Stimulated activated CD8-positive, alpha-beta memory T cell treated with anti-CD3 and anti-CD28 coated beads, Interleukin-4, amount 100 ng/mL, for 48 hours (primary cell): ENCODE measurements around the gene MPL.
"Not testable (repeated sequence)": the region's sequence is repeated elsewhere in the genome, so short reads cannot be mapped to it uniquely, and the experiment has no call there.

ENCODE experiments used
- DNase-seq: peaks from one replicate; pipeline ENCODE4 v3.0.0-alpha.2; 2020

Gene MPL

DNA sequence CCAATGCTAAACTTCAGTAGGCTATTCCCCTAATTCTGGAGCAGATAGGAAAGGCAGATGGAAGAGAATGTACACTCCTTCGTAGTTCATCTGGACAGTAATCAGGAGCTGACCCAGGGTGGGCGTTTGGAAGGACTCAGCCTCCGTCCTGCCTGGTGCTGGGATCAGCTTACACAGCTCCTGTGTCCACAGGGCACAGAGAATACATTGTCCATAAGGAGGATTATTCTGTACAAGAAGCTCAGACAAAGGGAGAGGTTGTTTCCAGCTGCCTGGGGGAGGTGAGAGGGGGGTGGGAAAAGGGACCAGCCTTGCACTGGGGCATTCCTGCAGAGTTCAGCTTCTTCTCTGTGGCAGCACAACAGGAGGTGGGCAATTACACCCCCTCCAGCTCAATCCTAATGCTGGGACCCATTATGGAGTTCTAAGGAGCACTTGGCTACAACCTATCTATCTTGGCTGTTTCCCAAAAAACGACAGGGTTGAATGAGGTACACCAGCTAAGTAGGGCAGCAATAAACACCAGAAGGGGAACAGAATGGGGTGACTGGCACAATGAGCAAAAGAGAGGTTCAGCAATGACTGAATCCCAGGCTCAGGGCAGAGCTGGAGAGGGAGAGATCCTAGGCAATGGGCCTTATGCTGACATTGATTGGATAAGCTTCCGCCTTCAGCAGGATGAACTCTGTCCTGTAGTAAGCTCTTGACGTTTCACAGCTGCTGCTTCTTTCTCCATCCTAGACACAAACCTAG, 44.6 kb downstream of the MPL start:
- DNase-seq, result no peak

DNA sequence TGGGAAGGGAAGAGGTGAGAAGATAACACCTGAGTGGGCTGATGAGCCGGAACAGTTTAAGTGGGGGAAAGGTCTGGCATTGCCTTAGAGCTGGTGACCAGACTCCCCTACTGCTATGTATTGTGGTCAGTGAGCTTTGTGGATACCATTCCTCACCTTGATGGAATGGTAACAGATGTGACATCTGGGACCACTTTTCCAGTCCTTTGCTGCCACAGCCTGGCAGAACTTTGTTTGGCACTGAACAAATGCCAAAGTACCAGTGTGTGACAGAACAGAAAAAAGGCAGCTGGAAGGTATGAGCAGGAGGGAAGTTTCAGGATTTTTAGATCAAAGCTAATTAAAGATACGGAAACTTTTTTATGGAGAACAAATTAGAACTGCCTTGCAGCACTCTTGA, 45.8 kb downstream of the MPL start:
- DNase-seq, result no peak

DNA sequence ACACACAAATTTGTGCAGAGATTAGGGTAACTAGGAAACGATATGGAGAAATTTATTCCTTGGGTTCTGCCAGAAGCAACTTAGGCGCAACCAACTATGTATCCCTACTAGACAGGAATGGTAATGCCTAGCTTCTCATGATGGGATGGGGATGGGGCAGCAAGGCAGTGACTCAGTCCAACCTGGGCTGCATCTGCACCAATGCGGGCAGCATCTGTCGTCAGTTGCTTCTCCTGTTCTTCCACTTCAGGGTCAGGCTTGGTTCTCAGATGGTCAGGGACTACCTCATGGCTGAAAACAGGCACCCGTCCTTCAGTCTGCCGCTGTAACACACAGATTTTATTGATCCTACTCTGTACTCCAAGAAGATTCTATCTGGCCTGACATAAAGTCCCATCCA, 49.1 kb downstream of the MPL start:
- DNase-seq, result no peak

DNA sequence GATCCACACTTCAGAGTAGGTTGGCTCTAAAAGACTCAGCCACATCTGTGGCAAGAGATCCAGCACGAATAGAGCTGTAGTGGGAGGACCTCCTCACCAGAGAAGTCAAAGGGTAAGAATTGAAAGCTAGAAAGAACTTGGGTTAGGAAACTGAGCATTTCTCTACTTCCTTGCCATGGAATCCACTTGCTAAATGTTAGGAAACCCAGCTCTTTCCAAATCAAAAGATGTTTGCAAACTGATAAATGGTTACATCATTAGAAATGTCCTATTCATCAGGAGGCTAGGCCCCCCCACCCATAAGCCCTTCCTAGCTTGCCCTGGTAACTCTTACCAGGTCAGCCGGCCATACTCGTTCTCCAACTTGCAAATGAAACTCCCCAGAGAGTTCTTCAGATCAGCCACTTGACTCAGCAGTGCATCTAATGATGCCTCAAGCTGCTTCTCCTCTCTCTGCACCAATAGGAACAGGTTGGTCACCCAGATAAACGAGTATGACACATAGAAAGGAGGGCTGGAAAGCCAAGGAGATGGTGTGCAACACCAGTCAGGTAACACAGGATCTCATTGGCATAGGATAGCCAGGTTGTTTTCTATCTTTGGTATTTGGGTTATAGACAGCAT, 50.5 kb downstream of the MPL start:
- no peak for DNase-seq

DNA sequence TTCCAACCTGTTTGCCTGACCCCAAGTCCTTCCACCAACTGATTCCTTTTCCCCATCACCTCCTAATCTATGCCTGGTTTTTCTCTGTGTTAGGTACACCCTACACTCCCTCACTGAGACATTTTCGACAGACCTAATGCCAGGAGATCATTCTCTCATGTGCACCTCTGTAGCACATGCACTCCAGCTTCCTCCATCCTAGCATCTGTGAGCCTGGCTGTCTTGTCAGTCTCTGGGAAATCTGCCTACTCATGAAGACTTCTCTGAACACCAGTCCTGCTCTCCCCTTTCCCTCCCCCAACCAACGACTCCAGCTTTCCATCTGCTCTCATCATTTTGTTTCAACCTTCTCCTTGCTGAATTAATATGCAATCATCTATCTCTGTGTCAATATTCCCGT, 51.0 kb downstream of the MPL start:
- DNase-seq, result no peak

DNA sequence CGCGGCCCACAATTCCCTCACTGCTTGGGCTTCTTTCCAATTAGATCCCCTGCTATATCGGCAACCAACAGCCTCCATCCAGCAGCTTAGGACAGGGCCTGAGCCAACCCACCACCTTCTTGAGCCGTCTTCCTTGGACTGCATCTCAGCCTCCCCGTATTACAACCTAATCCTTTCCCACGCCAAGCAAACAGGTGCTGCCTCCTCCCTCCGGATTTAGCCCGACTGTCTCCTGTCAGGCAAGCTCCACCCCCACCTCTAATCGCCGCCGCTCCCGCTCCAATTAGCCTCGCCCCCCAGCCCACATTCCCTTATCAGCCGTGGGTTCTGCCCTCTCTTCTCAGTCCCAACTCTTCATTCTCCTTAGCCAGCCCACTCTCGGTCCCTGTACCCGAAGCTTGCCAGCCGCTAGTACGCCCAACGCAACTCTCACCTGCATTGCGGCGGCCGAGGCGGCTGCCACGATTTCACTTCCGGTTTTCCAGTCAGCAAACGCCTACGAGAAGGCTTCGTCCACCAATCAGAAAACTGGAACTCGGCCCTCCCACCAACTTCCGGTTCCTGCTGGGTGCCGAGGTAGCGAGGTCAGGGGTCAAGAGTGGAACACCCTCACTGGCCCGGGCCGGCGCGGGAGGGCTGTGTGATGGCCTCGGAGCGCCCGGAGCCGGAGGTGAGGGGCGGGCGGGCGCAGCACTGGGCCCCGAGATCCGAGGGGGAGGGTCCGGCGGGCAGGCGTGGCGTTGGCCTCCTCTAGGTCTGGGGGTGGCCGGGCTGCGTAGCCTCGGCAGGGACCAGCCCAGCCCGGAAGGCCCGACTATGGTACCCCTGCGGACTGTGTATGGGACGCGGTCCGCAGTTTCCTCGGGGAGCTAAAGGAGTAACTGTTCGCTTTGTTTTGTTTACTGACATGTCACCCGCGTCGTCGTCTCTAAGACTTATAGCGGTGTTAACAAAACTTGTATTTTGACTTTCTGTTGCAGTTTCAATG, 52.0 kb downstream of the MPL start, which contains the start of the genes MED8 and SZT2:
TSS of gene MED8 (minus strand) at position 475 of the 988 bp plus-strand sequence. CDS start at position 439, 36 bp downstream.
TSS of gene SZT2 (plus strand) at position 574 of the 988 bp plus-strand sequence. CDS start at position 644, 70 bp downstream.
- peak; percentile 96 for DNase-seq

DNA sequence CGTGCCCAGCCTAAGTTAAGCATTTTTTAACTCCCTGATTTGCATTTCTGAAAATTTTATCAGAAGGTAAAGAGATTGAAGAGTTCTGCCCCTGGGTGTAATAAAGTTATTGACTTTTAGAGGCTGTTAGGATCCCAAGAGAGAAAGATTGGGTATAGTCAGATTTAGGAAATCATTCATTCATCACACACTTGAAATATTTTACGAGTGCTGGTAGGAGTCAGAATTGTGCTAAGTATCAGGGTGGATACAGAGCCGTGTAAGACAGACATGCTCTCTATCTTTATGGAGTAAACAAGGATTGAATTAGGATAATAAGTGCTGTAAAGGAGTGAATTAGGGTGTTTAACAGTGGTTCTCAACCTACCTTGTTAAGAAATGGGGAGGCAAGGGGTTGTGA, 55.1 kb downstream of the MPL start:
- DNase-seq, result no peak

DNA sequence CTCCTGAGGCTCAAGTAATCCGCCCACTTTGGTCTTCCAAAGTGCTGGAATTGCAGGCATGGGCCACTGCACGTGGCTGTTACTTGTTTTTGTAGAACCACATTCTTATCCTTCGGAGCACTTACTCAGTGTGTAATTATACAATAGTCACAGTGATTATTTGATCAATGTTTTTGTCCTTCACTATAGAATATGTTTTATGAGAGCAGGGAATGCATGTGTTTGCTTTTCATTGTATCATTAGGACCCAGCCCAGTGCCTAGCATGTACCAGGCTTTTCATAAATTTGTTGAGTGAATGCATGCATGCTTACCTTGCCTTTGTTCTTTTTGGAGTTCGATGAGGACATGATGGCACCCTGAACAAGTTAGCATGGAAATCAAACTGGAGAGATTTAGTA, 57.9 kb downstream of the MPL start:
- no peak for DNase-seq

DNA sequence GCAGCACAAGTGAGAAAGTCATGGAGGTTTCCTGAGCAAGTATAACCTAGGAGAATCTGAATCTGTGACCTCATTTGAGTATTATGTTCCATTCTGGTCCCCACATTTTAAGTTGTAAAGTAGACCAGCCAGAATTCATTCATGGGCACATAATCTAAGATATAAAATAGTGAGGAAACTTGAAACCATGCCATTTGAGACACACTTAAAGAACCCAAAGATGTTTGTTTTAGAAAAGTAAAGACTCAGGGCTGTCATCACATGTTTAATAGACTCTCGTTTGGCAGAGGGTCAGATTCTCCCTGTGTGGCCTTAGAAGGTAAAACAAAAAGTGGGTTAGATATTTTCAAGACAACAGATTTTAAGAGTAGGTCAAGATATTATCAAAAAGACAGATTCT, 58.4 kb downstream of the MPL start:
- no peak for DNase-seq

DNA sequence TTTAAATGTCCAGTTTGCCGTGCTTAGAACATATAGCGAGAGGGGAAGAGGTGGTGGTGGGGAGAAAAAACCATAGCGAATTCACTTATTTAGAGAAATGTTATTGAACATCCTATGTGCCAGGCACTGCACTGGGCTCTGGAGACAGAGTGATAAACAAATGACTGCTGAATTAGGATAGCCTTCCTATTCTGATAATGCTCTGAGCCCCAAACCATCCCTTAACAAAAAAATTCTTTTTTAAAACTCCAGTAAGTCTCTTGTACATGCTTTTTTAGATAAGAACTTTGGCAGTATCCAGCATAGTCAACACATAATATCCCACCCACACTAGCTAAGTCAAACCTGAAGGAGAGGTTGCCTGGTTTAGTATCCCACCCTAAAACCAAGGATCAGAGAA, 60.6 kb downstream of the MPL start:
- DNase-seq, result no peak

DNA sequence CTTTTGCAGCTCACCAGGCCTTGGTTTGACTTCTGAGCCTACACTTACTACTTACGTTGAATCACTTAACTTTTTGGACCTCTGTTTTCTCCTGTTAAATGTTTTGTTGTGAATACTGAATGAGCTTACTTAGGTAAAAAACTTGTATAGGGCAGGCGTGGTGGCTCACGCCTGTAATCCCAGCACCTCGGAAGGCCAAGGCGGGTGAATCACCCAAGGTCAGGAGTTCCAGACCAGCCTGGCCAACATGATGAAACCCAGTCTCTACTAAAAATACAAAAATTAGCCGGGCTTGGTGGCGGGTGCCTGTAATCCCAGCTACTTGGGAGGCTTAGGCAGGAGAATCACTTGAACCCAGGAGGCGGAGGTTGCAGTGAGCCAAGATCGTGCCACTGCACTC, 62.8 kb downstream of the MPL start:
- not testable (repeated sequence) for DNase-seq

DNA sequence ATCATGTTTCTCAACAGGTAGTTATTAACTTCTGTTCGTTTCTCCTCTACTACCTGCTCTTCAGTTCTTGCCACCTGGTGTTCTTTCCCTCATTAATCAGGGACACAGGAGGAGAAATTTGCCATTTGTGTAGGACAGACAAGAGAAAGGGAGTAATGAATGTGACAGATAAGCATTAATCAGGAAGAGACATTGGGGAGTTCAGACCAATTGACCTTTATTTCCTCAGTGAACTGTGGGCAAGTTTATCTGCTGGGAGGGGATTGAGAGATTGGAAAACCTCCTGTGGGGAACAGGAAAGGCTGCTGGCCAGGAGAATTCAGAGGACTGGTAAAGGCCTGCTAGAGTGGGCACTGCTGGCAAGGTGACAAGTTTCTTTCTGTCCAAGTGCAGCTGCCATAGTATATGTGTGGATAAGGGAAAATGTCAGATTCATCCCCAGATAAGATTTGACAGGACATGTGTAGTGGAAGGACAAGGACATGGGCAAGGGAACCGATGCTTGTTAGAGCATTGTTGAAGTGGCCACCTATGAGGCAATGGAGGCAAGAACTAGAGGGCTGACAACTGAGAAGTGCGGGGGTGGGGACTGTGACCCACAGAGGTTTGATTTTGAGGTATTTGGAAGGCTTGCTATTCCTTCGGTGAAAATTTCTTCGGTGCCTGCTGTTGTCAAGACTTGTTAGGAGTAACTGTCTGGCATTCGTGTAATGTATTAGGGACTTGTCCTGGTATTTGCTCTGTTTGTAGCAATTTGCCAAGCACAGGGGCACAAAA, 64.7 kb downstream of the MPL start:
- no peak for DNase-seq
